Ishikawa (cell line): Measurements from ENCODE around the gene MEPCE.

ENCODE experiments used
- CEBPB ChIP-seq: IDR thresholded peaks from 2 replicates; pipeline ENCODE4 v1.6.1; 2012
- CREB1 ChIP-seq: IDR thresholded peaks from 2 replicates; pipeline ENCODE4 v1.6.1; 2012; ENCODE audit warnings: low read depth
- EGR1 ChIP-seq: IDR thresholded peaks from 2 replicates; pipeline ENCODE4 v1.6.1; 2012
- EP300 ChIP-seq: IDR thresholded peaks from 2 replicates; pipeline ENCODE4 v1.6.1; 2012; ENCODE audit warnings: borderline replicate concordance
- FOXM1 ChIP-seq: IDR thresholded peaks from 2 replicates; pipeline ENCODE4 v1.6.1; 2012; ENCODE audit warnings: low read depth, borderline replicate concordance
- MAX ChIP-seq: IDR thresholded peaks from 2 replicates; pipeline ENCODE4 v1.6.1; 2012
- NFIC ChIP-seq: IDR thresholded peaks from 2 replicates; pipeline ENCODE4 v1.6.1; 2012
- RAD21 ChIP-seq: IDR thresholded peaks from 2 replicates; pipeline ENCODE4 v1.6.1; 2012; ENCODE audit warnings: low read depth
- REST ChIP-seq: IDR thresholded peaks from 2 replicates; pipeline ENCODE4 v1.6.1; 2012; ENCODE audit warnings: low read depth, mild to moderate bottlenecking
- TAF1 ChIP-seq: IDR thresholded peaks from 2 replicates; pipeline ENCODE4 v1.6.1; 2012; ENCODE audit warnings: low read depth, mild to moderate bottlenecking
- TCF12 ChIP-seq: IDR thresholded peaks from 2 replicates; pipeline ENCODE4 v1.6.1; 2012; ENCODE audit warnings: low read depth
- TEAD4 ChIP-seq: IDR thresholded peaks from 2 replicates; pipeline ENCODE4 v1.6.1; 2012
- USF1 ChIP-seq: IDR thresholded peaks from 2 replicates; pipeline ENCODE4 v1.6.1; 2012
- YY1 ChIP-seq: IDR thresholded peaks from 2 replicates; pipeline ENCODE4 v1.6.1; 2012; ENCODE audit warnings: low read depth
- ZBTB7A ChIP-seq: IDR thresholded peaks from 2 replicates; pipeline ENCODE4 v1.6.1; 2012; ENCODE audit warnings: low read depth

MEPCE gene

GRCh38 chr7:100467638-100468373 lies 38.2 kb downstream of the MEPCE start:
- TF ChIP-seq NFIC (no peak), TEAD4 (no peak), EP300 (no peak), EGR1 (no peak), TCF12 (no peak), ZBTB7A (no peak), USF1 (no peak), FOXM1 (no peak), MAX (no peak), CEBPB (no peak), TAF1 (no peak), CREB1 (no peak), RAD21 (no peak), REST (no peak), YY1 (no peak)

GRCh38 chr7:100469227-100470044 lies 39.8 kb downstream of the MEPCE start:
- TF ChIP-seq MAX (0 out of 2 replicates have a peak, but pooled peaks have one; percentile 17), YY1 (no peak), REST (no peak), EP300 (no peak), TAF1 (no peak), TEAD4 (no peak), EGR1 (no peak), CREB1 (no peak), USF1 (no peak), CEBPB (no peak), ZBTB7A (no peak), NFIC (no peak), TCF12 (no peak), RAD21 (peak; percentile 89), FOXM1 (no peak)

- TF ChIP-seq ZBTB7A = no peak
- TF ChIP-seq NFIC = no peak
- TF ChIP-seq EGR1 = no peak
- no peak for TF ChIP-seq EP300
- TF ChIP-seq TAF1 = no peak
- no peak for TF ChIP-seq RAD21
- no peak for TF ChIP-seq CEBPB
- no peak for TF ChIP-seq FOXM1
These were observed 41.4 kb downstream of the MEPCE start for GRCh38 chr7:100471021-100471420.

- no peak for TF ChIP-seq USF1
- peak; percentile 44; the same call in 1 of the 2 replicates for TF ChIP-seq MAX
These were observed 42.7 kb downstream of the MEPCE start for GRCh38 chr7:100472121-100472851.
